ENCODE data around the gene RAP1GAP2. TPM values are rescaled to one million over a fixed set of nuclear protein-coding genes. Genes with fewer than 3 reads are reported as not detected.

Gene RAP1GAP2
- total RNA-seq, 1 donor from 2014 or later: 10.6 TPM

GRCh38 chr17:3037259-3037658 lies 241.0 kb downstream of the RAP1GAP2 start:
- H3K27me3 Mint-ChIP-seq (ENCODE audit: unreplicated experiment): peaks cover 3% of the 10 kb centered on the region

GRCh38 chr17:3038941-3039340 lies 242.7 kb downstream of the RAP1GAP2 start:
- Mint-ChIP-seq H3K4me3 (ENCODE audit: unreplicated experiment) (no peak overlapping the region), H3K27me3 (ENCODE audit: unreplicated experiment) (peaks cover 3% of the 10 kb centered on the region), H3K4me1 (ENCODE audit: unreplicated experiment) (no peaks in the 10 kb centered on the region), H3K27ac (ENCODE audit: unreplicated experiment) (no peak overlapping the region), H3K9me3 (ENCODE audit: unreplicated experiment) (no peaks in the 10 kb centered on the region), H3K36me3 (ENCODE audit: low read depth, unreplicated experiment) (peaks cover 8% of the 10 kb centered on the region)
- DNase-seq (ENCODE audit: low spot score): no peak
- no peak for TF ChIP-seq CTCF (IDR thresholded peaks at IDR 0.05; ENCODE audit: unreplicated experiment)

More at GRCh38 chr17:3037259-3037658, 241.0 kb downstream of the RAP1GAP2 start:
- TF ChIP-seq CTCF (IDR thresholded peaks at IDR 0.05; ENCODE audit: unreplicated experiment): no peak
- Mint-ChIP-seq H3K4me3 (ENCODE audit: unreplicated experiment) (no peak overlapping the region), H3K4me1 (ENCODE audit: unreplicated experiment) (no peaks in the 10 kb centered on the region), H3K36me3 (ENCODE audit: low read depth, unreplicated experiment) (peaks cover 4% of the 10 kb centered on the region), H3K27ac (ENCODE audit: unreplicated experiment) (no peak overlapping the region), H3K9me3 (ENCODE audit: unreplicated experiment) (no peaks in the 10 kb centered on the region)
- no peak for DNase-seq (ENCODE audit: low spot score)

GRCh38 chr17:3039736-3040135 lies 243.5 kb downstream of the RAP1GAP2 start:
- no peak for DNase-seq (ENCODE audit: low spot score)
- Mint-ChIP-seq H3K27ac (ENCODE audit: unreplicated experiment) (no peak overlapping the region), H3K36me3 (ENCODE audit: low read depth, unreplicated experiment) (peaks cover 8% of the 10 kb centered on the region), H3K4me1 (ENCODE audit: unreplicated experiment) (no peaks in the 10 kb centered on the region), H3K9me3 (ENCODE audit: unreplicated experiment) (no peaks in the 10 kb centered on the region), H3K4me3 (ENCODE audit: unreplicated experiment) (no peak overlapping the region), H3K27me3 (ENCODE audit: unreplicated experiment) (peaks cover 3% of the 10 kb centered on the region)
- TF ChIP-seq CTCF (IDR thresholded peaks at IDR 0.05; ENCODE audit: unreplicated experiment): no peak

- Mint-ChIP-seq H3K27ac (ENCODE audit: unreplicated experiment) (no peak overlapping the region), H3K27me3 (ENCODE audit: unreplicated experiment) (peaks cover 5% of the 10 kb centered on the region), H3K4me1 (ENCODE audit: unreplicated experiment) (no peaks in the 10 kb centered on the region), H3K9me3 (ENCODE audit: unreplicated experiment) (no peaks in the 10 kb centered on the region), H3K36me3 (ENCODE audit: low read depth, unreplicated experiment) (peaks cover 8% of the 10 kb centered on the region), H3K4me3 (ENCODE audit: unreplicated experiment) (no peak overlapping the region)
- no peak for TF ChIP-seq CTCF (IDR thresholded peaks at IDR 0.05; ENCODE audit: unreplicated experiment)
- no peak for DNase-seq (ENCODE audit: low spot score)
These were observed 244.6 kb downstream of the RAP1GAP2 start for GRCh38 chr17:3040882-3041281.

- Mint-ChIP-seq H3K4me3 (ENCODE audit: unreplicated experiment) (no peak overlapping the region), H3K36me3 (ENCODE audit: low read depth, unreplicated experiment) (peaks cover 8% of the 10 kb centered on the region), H3K27ac (ENCODE audit: unreplicated experiment) (no peak overlapping the region), H3K9me3 (ENCODE audit: unreplicated experiment) (no peaks in the 10 kb centered on the region), H3K27me3 (ENCODE audit: unreplicated experiment) (peaks cover 4% of the 10 kb centered on the region), H3K4me1 (ENCODE audit: unreplicated experiment) (no peaks in the 10 kb centered on the region)
- peak; percentile 51 for TF ChIP-seq CTCF (IDR thresholded peaks at IDR 0.05; ENCODE audit: unreplicated experiment)
- peak; percentile 51 for DNase-seq (ENCODE audit: low spot score)
These were observed 247.6 kb downstream of the RAP1GAP2 start for GRCh38 chr17:3043737-3044365.
